B cell (primary cell): Measurements from ENCODE around the gene TCF3. TPM values are rescaled to one million over a fixed set of nuclear protein-coding genes. Genes with fewer than 3 reads are reported as not detected.

Experiments used
- ATAC-seq: fragments of 200-7000 bp; cut with Tn5 transposase; one replicate; pipeline ENCODE4 v1.10.0; 2021; ENCODE audit warnings: low read depth, mild to moderate bottlenecking, moderate number of reproducible peaks, moderate library complexity
- CTCF ChIA-PET: fragments of 350-600 bp; sonication (Branson Sonifier 250); formaldehyde crosslinking; loops from one replicate; lab custom pipeline; 2021; ENCODE audit warnings: antibody characterized with exemption, inconsistent platforms; lab: Charles Lee
- POLR2A ChIA-PET: fragments of 350-600 bp; sonication (Branson Sonifier 250); formaldehyde crosslinking; loops from one replicate; lab custom pipeline; 2021; ENCODE audit warnings: antibody characterized with exemption; lab: Charles Lee
- DNase-seq: peaks from one replicate; pipeline ENCODE4 v3.0.0; 2013
- H2AFZ ChIP-seq: 2 replicates; pipeline ENCODE4 v1.6.1; 2012; ENCODE audit warnings: mild to moderate bottlenecking, low read depth, low read length; ENCODE audit not compliant: insufficient read depth, poor library complexity, severe bottlenecking
- H3K27ac ChIP-seq, 2 donors: 1 replicate in 1 of 2; 2 replicates in 1 of 2; pipeline ENCODE4 v1.5.1; 2012 to 2013; ENCODE audit warnings: low read length in 2 of 2, mild to moderate bottlenecking in 2 of 2, moderate library complexity in 1 of 2
- H3K27me3 ChIP-seq, 4 experiments: fragments of 200-600 bp in 1 of 4; sonication (generic) in 1 of 4; replicated peaks in 1 of 4; 1 replicate in 2 of 4; 2 replicates in 2 of 4; pipeline versions ENCODE4 v1.6.1 to v1.7.0; 2013 to 2016; ENCODE audit warnings: low read length in 3 of 4, mild to moderate bottlenecking in 2 of 4, mixed read lengths in 1 of 4, moderate library complexity in 1 of 4; ENCODE audit not compliant: insufficient read depth in 4 of 4, control insufficient read depth in 3 of 4; ENCODE audit errors: control extremely low read depth in 1 of 4
- H3K36me3 ChIP-seq, 2 experiments: replicated peaks in 1 of 2; 1 replicate in 1 of 2; 2 replicates in 1 of 2; pipeline versions ENCODE4 v1.6.1 to v1.7.1; 2013; ENCODE audit warnings: low read length in 1 of 2; ENCODE audit not compliant: insufficient read depth in 2 of 2, control insufficient read depth in 1 of 2; ENCODE audit errors: control extremely low read depth in 1 of 2, extremely low read depth in 1 of 2
- H3K4me1 ChIP-seq, 2 donors: fragments of 200-600 bp in 1 of 2; sonication (generic) in 1 of 2; 1 replicate in 1 of 2; 2 replicates in 1 of 2; pipeline versions ENCODE4 v1.5.1 to v1.6.1; 2013 to 2017; ENCODE audit warnings: low read length in 2 of 2; ENCODE audit not compliant: control insufficient read depth in 2 of 2, insufficient read depth in 2 of 2
- H3K4me2 ChIP-seq: replicated peaks from 2 replicates; pipeline ENCODE3; 2012; ENCODE audit warnings: mild to moderate bottlenecking, low read depth, low read length; ENCODE audit not compliant: poor library complexity, severe bottlenecking
- H3K4me3 ChIP-seq, 5 experiments: fragments of 200-600 bp in 1 of 5; sonication (generic) in 1 of 5; 1 replicate in 3 of 5; 2 replicates in 2 of 5; pipeline versions ENCODE4 v1.5.1 to v1.7.0; 2011 to 2016; ENCODE audit warnings: low read length in 4 of 5, mild to moderate bottlenecking in 4 of 5, low read depth in 2 of 5, control low read depth in 1 of 5, moderate library complexity in 1 of 5; ENCODE audit not compliant: insufficient read depth in 1 of 5; ENCODE audit errors: control extremely low read depth in 1 of 5, extremely low read depth in 1 of 5
- H3K79me2 ChIP-seq: fragments of 200-600 bp; sonication (generic); one replicate; pipeline ENCODE4 v1.6.0; 2016; ENCODE audit warnings: low read length; ENCODE audit not compliant: control insufficient read depth, insufficient read depth
- H3K9ac ChIP-seq: fragments of 200-600 bp; sonication (generic); 2 replicates; pipeline ENCODE4 v1.6.1; 2017; ENCODE audit warnings: mild to moderate bottlenecking, low read length, moderate library complexity
- H3K9me3 ChIP-seq, 3 donors: one replicate each; pipeline versions ENCODE4 v1.6.1 to v1.7.1; 2013; ENCODE audit warnings: low read length in 2 of 3; ENCODE audit not compliant: control insufficient read depth in 2 of 3, insufficient read depth in 1 of 3; ENCODE audit errors: control extremely low read depth in 1 of 3
- H4K20me1 ChIP-seq: 2 replicates; pipeline ENCODE4 v1.6.0; 2012; ENCODE audit warnings: mild to moderate bottlenecking, low read length; ENCODE audit not compliant: insufficient read depth, control insufficient read depth, poor library complexity, severe bottlenecking
- H3K27ac Mint-ChIP-seq: one replicate; pipeline ENCODE4 v1.8.0; 2021; ENCODE audit warnings: mixed read lengths
- H3K27me3 Mint-ChIP-seq: one replicate; pipeline ENCODE4 v1.8.0; 2021; ENCODE audit warnings: mixed read lengths
- H3K4me1 Mint-ChIP-seq: one replicate; pipeline ENCODE4 v1.8.0; 2021; ENCODE audit warnings: mixed read lengths
- H3K4me3 Mint-ChIP-seq: one replicate; pipeline ENCODE4 v1.8.0; 2021; ENCODE audit warnings: mixed read lengths
- H3K9me3 Mint-ChIP-seq: one replicate; pipeline ENCODE4 v1.8.0; 2022; ENCODE audit warnings: mixed read lengths; ENCODE audit not compliant: insufficient read depth
- CTCF ChIP-seq: fragments of 200-600 bp; IDR thresholded peaks from one replicate; pipeline ENCODE4 v1.8.0; 2022; ENCODE audit warnings: antibody characterized with exemption, mild to moderate bottlenecking
- EZH2 ChIP-seq: IDR thresholded peaks from 2 replicates; pipeline ENCODE4 v1.6.1; 2012; ENCODE audit warnings: borderline replicate concordance, low read depth, mild to moderate bottlenecking, moderate library complexity, low read length; ENCODE audit not compliant: insufficient read depth, poor library complexity, severe bottlenecking
- WGBS: methylation state at CpG from one replicate; pipeline ENCODE4 v1.1.5; 2013; ENCODE audit warnings: missing lambda C conversion rate; ENCODE audit not compliant: insufficient coverage; 5-methylcytosine and 5-hydroxymethylcytosine counted together
- intact Hi-C: fragments of 100-400 bp; cut with micrococcal nuclease; formaldehyde crosslinking; loops from one replicate; pipeline ENCODE4 v1.10.0; 2022
- polyA plus RNA-seq: library from polyadenylated mRNA; depleted of rRNA; stranded (reverse); fragments of >200 nt; gene quantifications from 2 replicates; pipeline ENCODE4 v1.2.3, GENCODE V29; 2012
- total RNA-seq, 2 donors: library from RNA; stranded (reverse); fragments of 120-200 nt in 1 of 2; gene quantifications; 1 replicate in 1 of 2; 2 replicates in 1 of 2; pipeline versions ENCODE4 v1.2.3 to v1.2.4, GENCODE V29; 2013 to 2022

The TCF3 gene
- total and polyA plus RNA-seq, 2 donors (not counting 1 experiment from before 2014, with no cell fraction given): 278 to 588 TPM

GRCh38 chr19:1609103-1609396 lies 43.4 kb downstream of the TCF3 start:
- peaks cover 0 to 44% of the 10 kb centered on the region in 2 experiments for H3K36me3 ChIP-seq
- no peaks in the 10 kb centered on the region for H3K9me3 ChIP-seq
- peaks cover 40% of the 10 kb centered on the region for H3K4me1 Mint-ChIP-seq
- intact Hi-C loops: loop anchor here (5.0 kb wide), 1 partner anchor 158 kb away; no protein-coding TSS in a partner anchor
- H3K9me3 Mint-ChIP-seq: no peaks in the 10 kb centered on the region
- no peak for ATAC-seq
- peak overlapping the region; percentile 63 for H3K4me2 ChIP-seq
- peak; percentile 42 for DNase-seq
- H3K4me1 ChIP-seq: peaks cover 28 to 43% of the 10 kb centered on the region in 2 donors
- peak overlapping the region in 1 of 2 donors; percentile 48 for H3K27ac ChIP-seq
- H3K27me3 Mint-ChIP-seq: no peaks in the 10 kb centered on the region
- TF ChIP-seq CTCF: no peak
- no peak for TF ChIP-seq EZH2
- peak overlapping the region in 1 of 5 experiments; percentile 29 for H3K4me3 ChIP-seq
- ChIA-PET CTCF (no interaction called here), POLR2A (interaction anchor here (0.7 kb wide), 1 partner anchor 63 kb away, joined by 4 read pairs; no protein-coding TSS in a partner anchor)
- no peak overlapping the region for H3K4me3 Mint-ChIP-seq
- H3K27ac Mint-ChIP-seq: peak overlapping the region; percentile 20
- peaks cover 54% of the 10 kb centered on the region for H4K20me1 ChIP-seq
- no peak overlapping the region for H3K9ac ChIP-seq
- 7% methylated on average over 5 of the region's 10 CpGs for WGBS
- no peak overlapping the region for H2AFZ ChIP-seq
- H3K79me2 ChIP-seq: peaks cover 16% of the 10 kb centered on the region
- no peaks in the 10 kb centered on the region for H3K27me3 ChIP-seq

- ATAC-seq (no peak), DNase-seq (peak; percentile 44)
- Histone ChIP-seq H3K27me3 (no peaks in the 10 kb centered on the region), H3K9ac (no peak overlapping the region), H3K9me3 (no peaks in the 10 kb centered on the region), H3K79me2 (peaks cover 21% of the 10 kb centered on the region), H3K4me2 (peak overlapping the region; percentile 63), H2AFZ (no peak overlapping the region), H3K36me3 (peaks cover 0 to 39% of the 10 kb centered on the region in 2 experiments), H3K4me1 (peaks cover 31 to 47% of the 10 kb centered on the region in 2 donors), H3K27ac (peak overlapping the region in 1 of 2 donors; percentile 48), H4K20me1 (peaks cover 49% of the 10 kb centered on the region), H3K4me3 (peak overlapping the region in 1 of 5 experiments; percentile 29)
- ChIA-PET CTCF (no interaction called here), POLR2A (interaction anchor here (0.5 to 1.3 kb wide), 3 partner anchors 43 to 203 kb away, joined by 3 to 5 read pairs (median 4); no protein-coding TSS in a partner anchor)
- TF ChIP-seq CTCF: no peak
- TF ChIP-seq EZH2: no peak
- peaks cover 42% of the 10 kb centered on the region for H3K4me1 Mint-ChIP-seq
- H3K27ac Mint-ChIP-seq: peak overlapping the region; percentile 72
- WGBS: 21% methylated on average over 23 of the region's 23 CpGs
- H3K4me3 Mint-ChIP-seq: peak overlapping the region; percentile 39
- intact Hi-C loops: loop anchor here (5.0 kb wide), 1 partner anchor 159 kb away; no protein-coding TSS in a partner anchor
- no peaks in the 10 kb centered on the region for H3K27me3 Mint-ChIP-seq
- no peaks in the 10 kb centered on the region for H3K9me3 Mint-ChIP-seq
Observed at GRCh38 chr19:1608359-1609102, 43.9 kb downstream of the TCF3 start.
